ENCODE results near the gene SPHK1. TPM values are rescaled to one million over a fixed set of nuclear protein-coding genes. Genes with fewer than 3 reads are reported as not detected.

SPHK1 gene
- total and polyA plus RNA-seq, 11 donors = 2.6 to 20.5 (median 4.6) TPM

- Histone ChIP-seq H3K27ac (peak overlapping the region in 1 of 12 donors; percentile 34), H3K36me3 (peaks cover 0 to 11% (median 0%) of the 10 kb centered on the region in 9 donors), H3K4me1 (peaks cover 3 to 87% (median 59%) of the 10 kb centered on the region in 12 donors), H3K9me3 (no peaks in the 10 kb centered on the region), H3K27me3 (no peaks in the 10 kb centered on the region), H3K4me3 (no peak overlapping the region)
- 86 to 91% (median 87%) methylated on average over 4 of the region's 4 CpGs for WGBS, 4 donors
- TF ChIP-seq POLR2A (IDR thresholded peaks at IDR 0.05) = no peak
- TF ChIP-seq CTCF (IDR thresholded peaks at IDR 0.05) = no peak
- intact Hi-C loops (cut with DNase I) = no loop called here
- no peak for DNase-seq
- no peak for ATAC-seq
These were observed 32.5 kb downstream of the SPHK1 start for GRCh38 chr17:76416899-76417298.

- 46 to 61% (median 52%) methylated on average over 11 of the region's 11 CpGs for WGBS, 4 donors
- H3K27me3 ChIP-seq = no peaks in the 10 kb centered on the region
- peaks cover 3 to 93% (median 61%) of the 10 kb centered on the region in 12 donors for H3K4me1 ChIP-seq
- intact Hi-C loops (cut with DNase I) = no loop called here
- H3K4me3 ChIP-seq = no peak overlapping the region
- peak overlapping the region in 3 of 12 donors; percentile 11 to 57 (median 34) for H3K27ac ChIP-seq
- H3K36me3 ChIP-seq = peaks cover 0 to 4% (median 0%) of the 10 kb centered on the region in 9 donors
- ATAC-seq = peak in 1 of 4 donors; percentile 12
- TF ChIP-seq CTCF (IDR thresholded peaks at IDR 0.05) = no peak
- TF ChIP-seq POLR2A (IDR thresholded peaks at IDR 0.05) = no peak
- no peaks in the 10 kb centered on the region for H3K9me3 ChIP-seq
- no peak for DNase-seq
These were observed 33.2 kb downstream of the SPHK1 start for GRCh38 chr17:76417499-76418143.

- Histone ChIP-seq H3K27ac (peak overlapping the region in 7 of 12 donors; percentile 24 to 74 (median 44)), H3K9me3 (no peaks in the 10 kb centered on the region), H3K4me3 (no peak overlapping the region), H3K36me3 (peaks cover 0 to 4% (median 0%) of the 10 kb centered on the region in 9 donors), H3K27me3 (no peaks in the 10 kb centered on the region), H3K4me1 (peaks cover 3 to 83% (median 51%) of the 10 kb centered on the region in 12 donors)
- intact Hi-C loops (cut with DNase I) = no loop called here
- DNase-seq (no peak), ATAC-seq (peak; percentile 18 to 38 (median 26))
- WGBS, 4 donors = 35 to 66% (median 60%) methylated on average over 11 to 17 of the region's 17 CpGs
- TF ChIP-seq POLR2A (IDR thresholded peaks at IDR 0.05) (no peak), CTCF (IDR thresholded peaks at IDR 0.05) (no peak)
These were observed 35.3 kb downstream of the SPHK1 start for GRCh38 chr17:76419576-76420260.

- ATAC-seq (no peak), DNase-seq (no peak)
- Histone ChIP-seq H3K9me3 (no peaks in the 10 kb centered on the region), H3K4me3 (no peak overlapping the region), H3K4me1 (peaks cover 3 to 75% (median 43%) of the 10 kb centered on the region in 12 donors), H3K27me3 (no peaks in the 10 kb centered on the region), H3K27ac (peak overlapping the region in 11 of 12 donors; percentile 24 to 74 (median 38)), H3K36me3 (peaks cover 0 to 4% (median 0%) of the 10 kb centered on the region in 9 donors)
- TF ChIP-seq POLR2A (IDR thresholded peaks at IDR 0.05) (no peak), CTCF (IDR thresholded peaks at IDR 0.05) (no peak)
- WGBS, 4 donors = 46 to 61% (median 54%) methylated on average over 10 of the region's 10 CpGs
- intact Hi-C loops (cut with DNase I) = no loop called here
These were observed 36.1 kb downstream of the SPHK1 start for GRCh38 chr17:76420356-76421043.
